ENCODE measurements around the gene MIS18BP1. TPM values are rescaled to one million over a fixed set of nuclear protein-coding genes. Genes with fewer than 3 reads are reported as not detected.

Gene MIS18BP1
- total RNA-seq, 1 donor from 2014 or later, result 51.3 TPM

DNA sequence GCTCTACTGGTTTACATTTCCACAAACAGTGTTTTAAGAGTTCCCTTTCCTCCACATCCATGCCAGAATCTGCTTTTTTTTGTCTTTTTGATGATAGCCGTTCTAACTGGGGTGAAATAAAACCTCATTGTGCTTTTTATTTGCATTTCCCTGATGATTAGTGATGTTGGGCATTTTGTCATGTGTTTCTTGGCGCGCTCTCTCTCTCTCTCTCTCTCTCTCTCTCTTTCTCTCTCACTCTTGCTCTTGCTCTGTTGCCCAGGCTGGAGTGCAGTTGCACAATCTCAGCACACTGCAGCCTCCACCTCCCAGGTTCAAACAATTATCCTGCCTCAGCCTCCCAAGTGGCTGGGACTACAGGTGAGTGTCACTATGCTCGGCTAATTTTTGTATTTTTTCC is 9.6 kb upstream of the MIS18BP1 start:
- Mint-ChIP-seq H3K27ac (ENCODE audit: unreplicated experiment) (no peak overlapping the region), H3K36me3 (ENCODE audit: low read depth, unreplicated experiment) (no peaks in the 10 kb centered on the region), H3K27me3 (ENCODE audit: unreplicated experiment) (no peaks in the 10 kb centered on the region), H3K9me3 (ENCODE audit: unreplicated experiment) (peaks cover 7% of the 10 kb centered on the region), H3K4me1 (ENCODE audit: unreplicated experiment) (no peaks in the 10 kb centered on the region), H3K4me3 (ENCODE audit: unreplicated experiment) (no peak overlapping the region)
- no peak for DNase-seq (ENCODE audit: low spot score)
- TF ChIP-seq, protein P1, sequence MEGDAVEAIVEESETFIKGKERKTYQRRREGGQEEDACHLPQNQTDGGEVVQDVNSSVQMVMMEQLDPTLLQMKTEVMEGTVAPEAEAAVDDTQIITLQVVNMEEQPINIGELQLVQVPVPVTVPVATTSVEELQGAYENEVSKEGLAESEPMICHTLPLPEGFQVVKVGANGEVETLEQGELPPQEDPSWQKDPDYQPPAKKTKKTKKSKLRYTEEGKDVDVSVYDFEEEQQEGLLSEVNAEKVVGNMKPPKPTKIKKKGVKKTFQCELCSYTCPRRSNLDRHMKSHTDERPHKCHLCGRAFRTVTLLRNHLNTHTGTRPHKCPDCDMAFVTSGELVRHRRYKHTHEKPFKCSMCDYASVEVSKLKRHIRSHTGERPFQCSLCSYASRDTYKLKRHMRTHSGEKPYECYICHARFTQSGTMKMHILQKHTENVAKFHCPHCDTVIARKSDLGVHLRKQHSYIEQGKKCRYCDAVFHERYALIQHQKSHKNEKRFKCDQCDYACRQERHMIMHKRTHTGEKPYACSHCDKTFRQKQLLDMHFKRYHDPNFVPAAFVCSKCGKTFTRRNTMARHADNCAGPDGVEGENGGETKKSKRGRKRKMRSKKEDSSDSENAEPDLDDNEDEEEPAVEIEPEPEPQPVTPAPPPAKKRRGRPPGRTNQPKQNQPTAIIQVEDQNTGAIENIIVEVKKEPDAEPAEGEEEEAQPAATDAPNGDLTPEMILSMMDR (IDR thresholded peaks at IDR 0.05; ENCODE audit: unreplicated experiment), result no peak

DNA sequence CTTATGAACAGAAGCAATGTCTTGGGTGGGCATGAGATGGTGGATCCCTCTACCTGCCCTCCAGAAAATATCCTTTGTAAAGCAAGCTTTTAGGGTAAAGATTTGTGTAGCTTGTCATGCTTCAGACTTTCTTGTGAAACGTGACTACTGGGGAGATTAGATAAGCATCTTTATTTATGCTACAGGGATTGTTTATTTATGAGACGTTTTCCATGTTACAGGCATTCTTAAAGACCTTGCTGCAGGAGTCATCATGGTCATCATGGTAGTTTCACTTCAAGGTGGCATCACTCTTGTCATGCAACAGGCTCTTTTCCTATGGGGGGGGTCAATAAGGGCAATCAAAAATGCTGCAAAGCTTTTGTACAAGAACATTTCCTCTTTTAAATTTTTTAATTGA is 8.2 kb upstream of the MIS18BP1 start:
- Mint-ChIP-seq H3K36me3 (ENCODE audit: low read depth, unreplicated experiment) (no peaks in the 10 kb centered on the region), H3K27me3 (ENCODE audit: unreplicated experiment) (peaks cover 2% of the 10 kb centered on the region), H3K4me1 (ENCODE audit: unreplicated experiment) (no peaks in the 10 kb centered on the region), H3K27ac (ENCODE audit: unreplicated experiment) (no peak overlapping the region), H3K4me3 (ENCODE audit: unreplicated experiment) (no peak overlapping the region), H3K9me3 (ENCODE audit: unreplicated experiment) (peaks cover 7% of the 10 kb centered on the region)
- TF ChIP-seq, protein P1 (IDR thresholded peaks at IDR 0.05; ENCODE audit: unreplicated experiment), result no peak
- DNase-seq (ENCODE audit: low spot score), result no peak

- TF ChIP-seq, protein P1 (IDR thresholded peaks at IDR 0.05; ENCODE audit: unreplicated experiment), result no peak
- peaks cover 7% of the 10 kb centered on the region for H3K9me3 Mint-ChIP-seq (ENCODE audit: unreplicated experiment)
- no peak for DNase-seq (ENCODE audit: low spot score)
- no peak overlapping the region for H3K27ac Mint-ChIP-seq (ENCODE audit: unreplicated experiment)
- no peak overlapping the region for H3K4me3 Mint-ChIP-seq (ENCODE audit: unreplicated experiment)
- no peaks in the 10 kb centered on the region for H3K4me1 Mint-ChIP-seq (ENCODE audit: unreplicated experiment)
- H3K36me3 Mint-ChIP-seq (ENCODE audit: low read depth, unreplicated experiment), result peaks cover 5% of the 10 kb centered on the region
- H3K27me3 Mint-ChIP-seq (ENCODE audit: unreplicated experiment), result peaks cover 4% of the 10 kb centered on the region
Observed at GRCh38 chr14:45258805-45259204, 5.8 kb upstream of the MIS18BP1 start.

- no peak for DNase-seq (ENCODE audit: low spot score)
- TF ChIP-seq, protein P1 (IDR thresholded peaks at IDR 0.05; ENCODE audit: unreplicated experiment), result no peak
- H3K36me3 Mint-ChIP-seq (ENCODE audit: low read depth, unreplicated experiment), result peaks cover 5% of the 10 kb centered on the region
- H3K9me3 Mint-ChIP-seq (ENCODE audit: unreplicated experiment), result peaks cover 7% of the 10 kb centered on the region
- peaks cover 4% of the 10 kb centered on the region for H3K27me3 Mint-ChIP-seq (ENCODE audit: unreplicated experiment)
- no peak overlapping the region for H3K4me3 Mint-ChIP-seq (ENCODE audit: unreplicated experiment)
- no peaks in the 10 kb centered on the region for H3K4me1 Mint-ChIP-seq (ENCODE audit: unreplicated experiment)
- no peak overlapping the region for H3K27ac Mint-ChIP-seq (ENCODE audit: unreplicated experiment)
Observed at GRCh38 chr14:45258073-45258472, 5.1 kb upstream of the MIS18BP1 start.

DNA sequence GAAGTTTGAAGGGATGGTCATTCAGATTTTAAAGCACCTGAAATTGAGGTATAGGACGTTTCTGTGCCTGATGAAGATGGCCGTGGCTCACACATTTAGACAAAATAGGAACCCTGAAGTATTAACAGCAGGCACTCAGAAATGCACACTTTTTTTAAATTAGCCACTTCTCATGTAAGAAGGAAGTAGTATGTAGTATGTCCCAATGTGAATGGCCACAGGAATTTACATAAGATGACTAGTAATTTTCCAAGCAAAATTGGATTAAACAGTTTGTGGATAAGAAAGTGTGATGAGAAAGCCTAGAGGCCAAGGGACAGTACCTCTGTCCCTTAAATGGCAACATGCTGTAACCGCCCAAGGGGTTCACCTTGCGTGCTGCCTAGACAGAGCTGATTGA is 1.8 kb upstream of the MIS18BP1 start:
- Mint-ChIP-seq H3K9me3 (ENCODE audit: unreplicated experiment) (peaks cover 7% of the 10 kb centered on the region), H3K27me3 (ENCODE audit: unreplicated experiment) (peaks cover 6% of the 10 kb centered on the region), H3K4me1 (ENCODE audit: unreplicated experiment) (peaks cover 12% of the 10 kb centered on the region), H3K4me3 (ENCODE audit: unreplicated experiment) (peak overlapping the region; percentile 13), H3K27ac (ENCODE audit: unreplicated experiment) (peak overlapping the region; percentile 67), H3K36me3 (ENCODE audit: low read depth, unreplicated experiment) (peaks cover 5% of the 10 kb centered on the region)
- TF ChIP-seq, protein P1 (IDR thresholded peaks at IDR 0.05; ENCODE audit: unreplicated experiment), result no peak
- DNase-seq (ENCODE audit: low spot score), result no peak
